Measurements from ENCODE around the gene PDLIM1.

Gene PDLIM1

DNA sequence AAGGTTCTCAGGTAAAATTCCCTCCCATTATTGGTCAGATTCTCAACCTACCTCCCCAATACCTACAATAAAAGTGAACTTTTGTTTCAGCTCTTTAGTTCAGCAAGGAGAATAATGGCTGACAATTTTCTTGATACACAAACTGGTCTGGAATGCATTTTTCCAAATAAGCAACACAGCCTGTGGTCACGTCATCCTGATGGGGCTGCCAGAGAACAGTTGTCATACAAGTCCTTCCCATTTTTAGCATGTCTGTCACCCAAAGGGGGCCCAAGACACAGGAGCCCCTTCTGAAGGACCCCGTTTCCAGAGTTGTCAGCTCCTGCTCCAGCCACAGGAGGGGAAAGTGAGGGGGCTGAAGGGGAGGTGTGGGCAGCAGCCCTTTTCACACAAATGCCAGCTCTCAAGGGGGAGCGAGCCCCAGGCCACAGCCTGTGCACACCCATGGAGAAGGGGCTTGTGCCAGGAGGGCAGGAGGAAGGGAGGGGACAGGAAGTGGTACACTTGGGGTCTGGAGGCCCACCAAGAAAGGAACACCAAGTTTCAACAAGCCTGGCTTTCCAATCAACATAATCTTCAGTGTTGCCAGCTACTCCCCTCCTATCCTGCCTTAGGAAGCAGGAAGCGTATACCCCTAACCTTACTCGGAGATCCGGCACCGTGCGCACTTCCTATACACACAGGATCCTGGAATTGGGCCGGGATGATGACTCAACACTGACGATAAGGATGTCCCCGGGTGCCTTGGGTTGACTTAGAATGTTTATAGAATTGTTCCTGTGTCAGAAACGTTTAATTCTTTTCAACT, 43.4 kb upstream of the PDLIM1 start:
- TF ChIP-seq ZNF565 (CRISPR knock-in tag; conservative IDR thresholded peaks at IDR 0.05; ENCODE audit: low read depth), result no peak
- no peak for TF ChIP-seq CSDC2 (CRISPR knock-in tag; IDR thresholded peaks at IDR 0.05)
- no peak for TF ChIP-seq BACH2 (CRISPR knock-in tag; IDR thresholded peaks at IDR 0.05; ENCODE audit: borderline replicate concordance)
- TF ChIP-seq POU6F1 (CRISPR knock-in tag; IDR thresholded peaks at IDR 0.05; ENCODE audit: borderline replicate concordance, low read depth), result no peak
- TF ChIP-seq RARB (CRISPR knock-in tag; IDR thresholded peaks at IDR 0.05), result no peak
- no peak for TF ChIP-seq PPARA (CRISPR knock-in tag; IDR thresholded peaks at IDR 0.05; ENCODE audit: borderline replicate concordance)
- TF ChIP-seq CREB5 (CRISPR knock-in tag; IDR thresholded peaks at IDR 0.05; ENCODE audit: low read depth), result no peak
- TF ChIP-seq ZNF70 (CRISPR knock-in tag; IDR thresholded peaks at IDR 0.05), result no peak
- no peak for TF ChIP-seq TSHZ2 (CRISPR knock-in tag; IDR thresholded peaks at IDR 0.05)
- no peak for TF ChIP-seq GLIS3 (CRISPR knock-in tag; IDR thresholded peaks at IDR 0.05)
- no peak for TF ChIP-seq ZFP30 (CRISPR knock-in tag; IDR thresholded peaks at IDR 0.05)
- TF ChIP-seq ESRRG (CRISPR knock-in tag; IDR thresholded peaks at IDR 0.05), result no peak
- no peak for TF ChIP-seq ARNTL (CRISPR knock-in tag; IDR thresholded peaks at IDR 0.05; ENCODE audit: borderline replicate concordance, low read depth)
- TF ChIP-seq OSR1 (CRISPR knock-in tag; IDR thresholded peaks at IDR 0.05), result no peak
- TF ChIP-seq ISL1 (CRISPR knock-in tag; IDR thresholded peaks at IDR 0.05), result no peak
- TF ChIP-seq TOX (CRISPR knock-in tag; IDR thresholded peaks at IDR 0.05; ENCODE audit: borderline replicate concordance), result no peak
- no peak for TF ChIP-seq ZFP3 (CRISPR knock-in tag; IDR thresholded peaks at IDR 0.05)
- ATAC-seq, result peak; percentile 88

- TF ChIP-seq RARB (CRISPR knock-in tag; IDR thresholded peaks at IDR 0.05) (no peak), ZNF8 (CRISPR knock-in tag; IDR thresholded peaks at IDR 0.05) (no peak), TSHZ2 (CRISPR knock-in tag; IDR thresholded peaks at IDR 0.05) (no peak), ZNF70 (CRISPR knock-in tag; IDR thresholded peaks at IDR 0.05) (no peak), TCF4 (CRISPR knock-in tag; IDR thresholded peaks at IDR 0.05; ENCODE audit: borderline replicate concordance) (no peak), ISL1 (CRISPR knock-in tag; IDR thresholded peaks at IDR 0.05) (no peak), OSR1 (CRISPR knock-in tag; IDR thresholded peaks at IDR 0.05) (no peak), TOX (CRISPR knock-in tag; IDR thresholded peaks at IDR 0.05; ENCODE audit: borderline replicate concordance) (no peak)
- ATAC-seq, result no peak
These were observed 42.0 kb upstream of the PDLIM1 start for GRCh38 chr10:95332666-95333249.

GRCh38 chr10:95331596-95332130, 40.9 kb upstream of the PDLIM1 start:
- TF ChIP-seq POU6F1 (CRISPR knock-in tag; IDR thresholded peaks at IDR 0.05; ENCODE audit: borderline replicate concordance, low read depth) (no peak), ZFP3 (CRISPR knock-in tag; IDR thresholded peaks at IDR 0.05) (no peak), ZNF70 (CRISPR knock-in tag; IDR thresholded peaks at IDR 0.05) (no peak)
- no peak for ATAC-seq
